ENCODE data around the gene ZBTB16.
A peak's percentile ranks its signal among the peaks of the same experiment; 100 is the strongest.

- no peak for TF ChIP-seq CTCF (IDR thresholded peaks at IDR 0.05 in 8 of 11, conservative IDR thresholded peaks at IDR 0.05 in 3 of 11)
- no peak for TF ChIP-seq POLR2A (IDR thresholded peaks at IDR 0.05)
- TF ChIP-seq POLR2AphosphoS5 (IDR thresholded peaks at IDR 0.05) = peak in 2 of 3 donors; percentile 41 to 60
Observed at GRCh38 chr11:114137838-114138237, 78.3 kb downstream of the ZBTB16 start.

Measured in spleen (tissue), 7 donors.